Glomerular visceral epithelial cell (primary cell): ENCODE data around the gene ACTA1.
"Not testable (repeated sequence)": the region's sequence is repeated elsewhere in the genome, so short reads cannot be mapped to it uniquely, and the experiment has no call there.

Experiments
- DNase-seq: peaks from one replicate; pipeline ENCODE4 v3.0.0-alpha.2; 2016; ENCODE audit errors: extremely low spot score

ACTA1 gene

GRCh38 chr1:229409616-229410369, 24.1 kb downstream of the ACTA1 start:
- no peak for DNase-seq

- DNase-seq: no peak
Measured at GRCh38 chr1:229408458-229409037, 25.3 kb downstream of the ACTA1 start.

GRCh38 chr1:229407206-229408026, 26.5 kb downstream of the ACTA1 start:
- no peak for DNase-seq

GRCh38 chr1:229406798-229407197, 27.1 kb downstream of the ACTA1 start:
- no peak for DNase-seq

- DNase-seq: no peak
Measured at GRCh38 chr1:229403573-229403972, 30.3 kb downstream of the ACTA1 start.

- no peak for DNase-seq
Measured at GRCh38 chr1:229402993-229403392, 30.9 kb downstream of the ACTA1 start.

- DNase-seq: not testable (repeated sequence)
Measured at GRCh38 chr1:229402329-229402728, 31.6 kb downstream of the ACTA1 start.

- no peak for DNase-seq
Measured at GRCh38 chr1:229397762-229398161, 36.1 kb downstream of the ACTA1 start.

- no peak for DNase-seq
Measured at GRCh38 chr1:229396585-229397206, 37.2 kb downstream of the ACTA1 start.

GRCh38 chr1:229394517-229394916, 39.4 kb downstream of the ACTA1 start:
- not testable (repeated sequence) for DNase-seq

- no peak for DNase-seq
Measured at GRCh38 chr1:229392936-229393335, 41.0 kb downstream of the ACTA1 start.

GRCh38 chr1:229390130-229390529, 43.8 kb downstream of the ACTA1 start:
- DNase-seq: no peak

GRCh38 chr1:229388897-229389580, 44.9 kb downstream of the ACTA1 start:
- no peak for DNase-seq

- no peak for DNase-seq
Measured at GRCh38 chr1:229385853-229386456, 47.9 kb downstream of the ACTA1 start.

- no peak for DNase-seq
Measured at GRCh38 chr1:229384822-229385221, 49.1 kb downstream of the ACTA1 start.

- no peak for DNase-seq
Measured at GRCh38 chr1:229383961-229384360, 49.9 kb downstream of the ACTA1 start.

GRCh38 chr1:229383188-229383587, 50.7 kb downstream of the ACTA1 start:
- DNase-seq: no peak
